ENCODE measurements around the gene CHMP3.
"Not testable (repeated sequence)": the region's sequence is repeated elsewhere in the genome, so short reads cannot be mapped to it uniquely, and the experiment has no call there.

CHMP3 gene

GRCh38 chr2:86549440-86549839 is 13.8 kb downstream of the CHMP3 start:
- not testable (repeated sequence) for DNase-seq (ENCODE audit: low spot score)

- DNase-seq (ENCODE audit: low spot score) = not testable (repeated sequence)
Measured at GRCh38 chr2:86548913-86549396, 14.3 kb downstream of the CHMP3 start.

GRCh38 chr2:86548165-86548912 is 14.9 kb downstream of the CHMP3 start:
- not testable (repeated sequence) for DNase-seq (ENCODE audit: low spot score)

GRCh38 chr2:86545296-86545924 is 17.8 kb downstream of the CHMP3 start:
- DNase-seq (ENCODE audit: low spot score) = not testable (repeated sequence)

GRCh38 chr2:86544278-86545099 is 18.8 kb downstream of the CHMP3 start:
- not testable (repeated sequence) for DNase-seq (ENCODE audit: low spot score)

- DNase-seq (ENCODE audit: low spot score) = no peak
Measured at GRCh38 chr2:86543793-86544192, 19.4 kb downstream of the CHMP3 start.

- no peak for DNase-seq (ENCODE audit: low spot score)
Measured at GRCh38 chr2:86543335-86543734, 19.9 kb downstream of the CHMP3 start.

- DNase-seq (ENCODE audit: low spot score) = no peak
Measured at GRCh38 chr2:86542814-86543213, 20.4 kb downstream of the CHMP3 start.

GRCh38 chr2:86541334-86541733 is 21.9 kb downstream of the CHMP3 start:
- no peak for DNase-seq (ENCODE audit: low spot score)

- no peak for DNase-seq (ENCODE audit: low spot score)
Measured at GRCh38 chr2:86533589-86533988, 29.7 kb downstream of the CHMP3 start.

GRCh38 chr2:86525421-86526340 is 37.6 kb downstream of the CHMP3 start:
- no peak for DNase-seq (ENCODE audit: low spot score)

- no peak for DNase-seq (ENCODE audit: low spot score)
Measured at GRCh38 chr2:86523491-86523890, 39.8 kb downstream of the CHMP3 start.

- DNase-seq (ENCODE audit: low spot score) = no peak
Measured at GRCh38 chr2:86522711-86523110, 40.5 kb downstream of the CHMP3 start.

GRCh38 chr2:86521922-86522321 is 41.3 kb downstream of the CHMP3 start:
- no peak for DNase-seq (ENCODE audit: low spot score)

GRCh38 chr2:86520153-86520552 is 43.1 kb downstream of the CHMP3 start:
- no peak for DNase-seq (ENCODE audit: low spot score)

GRCh38 chr2:86519349-86519748 is 43.9 kb downstream of the CHMP3 start:
- DNase-seq (ENCODE audit: low spot score) = no peak

- DNase-seq (ENCODE audit: low spot score) = peak; percentile 34
Measured at GRCh38 chr2:86518481-86518880, 44.8 kb downstream of the CHMP3 start.

- no peak for DNase-seq (ENCODE audit: low spot score)
Measured at GRCh38 chr2:86513948-86514660, 49.1 kb downstream of the CHMP3 start.

GRCh38 chr2:86512892-86513291 is 50.4 kb downstream of the CHMP3 start:
- no peak for DNase-seq (ENCODE audit: low spot score)

GRCh38 chr2:86512034-86512433 is 51.2 kb downstream of the CHMP3 start:
- no peak for DNase-seq (ENCODE audit: low spot score)

GRCh38 chr2:86510436-86510933 is 52.8 kb downstream of the CHMP3 start:
- DNase-seq (ENCODE audit: low spot score) = no peak
